ENCODE data around the gene PRMT7. TPM values are rescaled to one million over a fixed set of nuclear protein-coding genes. Genes with fewer than 3 reads are reported as not detected.

PRMT7 gene
- polyA plus RNA-seq, 1 donor from 2014 or later = 203 TPM

DNA sequence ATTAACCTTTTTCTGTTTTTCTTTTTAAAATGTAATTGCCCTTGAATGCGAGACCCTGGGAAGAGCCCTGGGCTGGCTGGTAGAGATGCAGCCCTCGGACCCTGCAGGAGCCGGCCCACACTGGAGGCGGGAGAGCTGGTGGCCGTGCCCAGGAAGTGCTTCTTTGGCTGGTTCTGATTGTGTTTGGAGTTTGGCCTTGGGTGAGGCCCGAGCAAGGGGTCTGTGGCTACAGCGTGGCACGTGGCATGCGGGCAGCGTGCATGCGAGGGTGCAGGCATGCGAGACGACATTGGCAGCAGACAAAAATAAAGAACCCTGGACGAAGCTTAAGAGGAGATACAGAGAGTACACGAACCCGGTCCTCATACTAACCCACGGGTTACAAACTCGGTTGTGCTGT, 49.7 kb downstream of the PRMT7 start:
- Histone ChIP-seq H3K9me3 (ENCODE audit: low read length) (no peaks in the 10 kb centered on the region), H2AFZ (ENCODE audit: low read depth, low read length) (no peak overlapping the region), H3F3A (ENCODE audit: insufficient read depth, low read length, poor library complexity, severe bottlenecking) (no peaks in the 10 kb centered on the region), H3K36me3 (ENCODE audit: insufficient read depth, low read length) (no peaks in the 10 kb centered on the region), H4K20me1 (ENCODE audit: insufficient read depth) (no peaks in the 10 kb centered on the region), H3K4me3 (ENCODE audit: low read length) (no peak overlapping the region), H3K9ac (ENCODE audit: low read length) (no peak overlapping the region), H3K79me2 (replicated peaks; ENCODE audit: insufficient read depth, low read length) (no peaks in the 10 kb centered on the region), H3K9me2 (ENCODE audit: insufficient read depth, low read length) (no peaks in the 10 kb centered on the region), H3K4me2 (ENCODE audit: low read length) (no peak overlapping the region), H3K27ac (ENCODE audit: low read length) (no peak overlapping the region), H3K27me3 (ENCODE audit: insufficient read depth, low read depth, low read length) (no peaks in the 10 kb centered on the region)
- TF ChIP-seq POLR2AphosphoS5 (IDR thresholded peaks at IDR 0.05) (no peak), TAF1 (IDR thresholded peaks at IDR 0.05; ENCODE audit: low read depth) (no peak), SMC3 (conservative IDR thresholded peaks at IDR 0.05; ENCODE audit: poor library complexity) (no peak), EZH2 (IDR thresholded peaks at IDR 0.05; ENCODE audit: borderline replicate concordance, insufficient read depth, low read length, poor library complexity, severe bottlenecking) (no peak)
- TF ChIP-seq, protein P1, sequence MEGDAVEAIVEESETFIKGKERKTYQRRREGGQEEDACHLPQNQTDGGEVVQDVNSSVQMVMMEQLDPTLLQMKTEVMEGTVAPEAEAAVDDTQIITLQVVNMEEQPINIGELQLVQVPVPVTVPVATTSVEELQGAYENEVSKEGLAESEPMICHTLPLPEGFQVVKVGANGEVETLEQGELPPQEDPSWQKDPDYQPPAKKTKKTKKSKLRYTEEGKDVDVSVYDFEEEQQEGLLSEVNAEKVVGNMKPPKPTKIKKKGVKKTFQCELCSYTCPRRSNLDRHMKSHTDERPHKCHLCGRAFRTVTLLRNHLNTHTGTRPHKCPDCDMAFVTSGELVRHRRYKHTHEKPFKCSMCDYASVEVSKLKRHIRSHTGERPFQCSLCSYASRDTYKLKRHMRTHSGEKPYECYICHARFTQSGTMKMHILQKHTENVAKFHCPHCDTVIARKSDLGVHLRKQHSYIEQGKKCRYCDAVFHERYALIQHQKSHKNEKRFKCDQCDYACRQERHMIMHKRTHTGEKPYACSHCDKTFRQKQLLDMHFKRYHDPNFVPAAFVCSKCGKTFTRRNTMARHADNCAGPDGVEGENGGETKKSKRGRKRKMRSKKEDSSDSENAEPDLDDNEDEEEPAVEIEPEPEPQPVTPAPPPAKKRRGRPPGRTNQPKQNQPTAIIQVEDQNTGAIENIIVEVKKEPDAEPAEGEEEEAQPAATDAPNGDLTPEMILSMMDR (IDR thresholded peaks at IDR 0.05; ENCODE audit: poor library complexity, severe bottlenecking) = no peak

DNA sequence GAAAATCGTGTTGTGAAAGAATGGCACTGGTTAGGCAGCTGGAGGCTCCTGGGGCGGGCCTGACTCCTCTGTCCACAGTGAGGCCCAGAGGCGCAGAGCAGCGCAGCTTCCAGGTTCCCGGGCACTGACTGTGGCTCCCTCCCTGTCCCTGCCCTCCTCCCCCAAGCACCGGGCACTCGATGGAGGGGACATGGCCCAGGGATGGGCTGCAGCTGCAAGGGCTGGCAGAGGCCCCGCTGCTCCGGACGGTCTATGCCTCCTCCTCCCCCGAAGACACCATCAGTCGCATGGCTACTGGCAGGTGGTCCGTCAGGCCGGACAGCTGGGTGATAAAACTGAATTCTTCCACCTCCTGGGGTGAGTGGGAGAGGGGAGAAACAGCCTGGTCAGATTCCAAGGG, 50.1 kb downstream of the PRMT7 start:
- no peaks in the 10 kb centered on the region for H4K20me1 ChIP-seq (ENCODE audit: insufficient read depth)
- H3K27ac ChIP-seq (ENCODE audit: low read length) = no peak overlapping the region

More for the DNA sequence above, 50.1 kb downstream of the PRMT7 start:
- Histone ChIP-seq H2AFZ (ENCODE audit: low read depth, low read length) (no peak overlapping the region), H3K79me2 (replicated peaks; ENCODE audit: insufficient read depth, low read length) (no peaks in the 10 kb centered on the region), H3K9me2 (ENCODE audit: insufficient read depth, low read length) (no peaks in the 10 kb centered on the region), H3K4me2 (ENCODE audit: low read length) (no peak overlapping the region), H3K4me3 (ENCODE audit: low read length) (no peak overlapping the region), H3F3A (ENCODE audit: insufficient read depth, low read length, poor library complexity, severe bottlenecking) (no peaks in the 10 kb centered on the region), H3K36me3 (ENCODE audit: insufficient read depth, low read length) (no peaks in the 10 kb centered on the region), H3K27me3 (ENCODE audit: insufficient read depth, low read depth, low read length) (no peaks in the 10 kb centered on the region), H3K9me3 (ENCODE audit: low read length) (no peaks in the 10 kb centered on the region), H3K9ac (ENCODE audit: low read length) (no peak overlapping the region)
- TF ChIP-seq POLR2AphosphoS5 (IDR thresholded peaks at IDR 0.05) (no peak), EP300 (conservative IDR thresholded peaks at IDR 0.05; ENCODE audit: poor library complexity, severe bottlenecking) (no peak), SMC3 (conservative IDR thresholded peaks at IDR 0.05; ENCODE audit: poor library complexity) (no peak), EZH2 (IDR thresholded peaks at IDR 0.05; ENCODE audit: borderline replicate concordance, insufficient read depth, low read length, poor library complexity, severe bottlenecking) (no peak), RAD21 (conservative IDR thresholded peaks at IDR 0.05) (no peak), MXI1 (conservative IDR thresholded peaks at IDR 0.05; ENCODE audit: poor library complexity, severe bottlenecking) (no peak)
- TF ChIP-seq, protein P2, sequence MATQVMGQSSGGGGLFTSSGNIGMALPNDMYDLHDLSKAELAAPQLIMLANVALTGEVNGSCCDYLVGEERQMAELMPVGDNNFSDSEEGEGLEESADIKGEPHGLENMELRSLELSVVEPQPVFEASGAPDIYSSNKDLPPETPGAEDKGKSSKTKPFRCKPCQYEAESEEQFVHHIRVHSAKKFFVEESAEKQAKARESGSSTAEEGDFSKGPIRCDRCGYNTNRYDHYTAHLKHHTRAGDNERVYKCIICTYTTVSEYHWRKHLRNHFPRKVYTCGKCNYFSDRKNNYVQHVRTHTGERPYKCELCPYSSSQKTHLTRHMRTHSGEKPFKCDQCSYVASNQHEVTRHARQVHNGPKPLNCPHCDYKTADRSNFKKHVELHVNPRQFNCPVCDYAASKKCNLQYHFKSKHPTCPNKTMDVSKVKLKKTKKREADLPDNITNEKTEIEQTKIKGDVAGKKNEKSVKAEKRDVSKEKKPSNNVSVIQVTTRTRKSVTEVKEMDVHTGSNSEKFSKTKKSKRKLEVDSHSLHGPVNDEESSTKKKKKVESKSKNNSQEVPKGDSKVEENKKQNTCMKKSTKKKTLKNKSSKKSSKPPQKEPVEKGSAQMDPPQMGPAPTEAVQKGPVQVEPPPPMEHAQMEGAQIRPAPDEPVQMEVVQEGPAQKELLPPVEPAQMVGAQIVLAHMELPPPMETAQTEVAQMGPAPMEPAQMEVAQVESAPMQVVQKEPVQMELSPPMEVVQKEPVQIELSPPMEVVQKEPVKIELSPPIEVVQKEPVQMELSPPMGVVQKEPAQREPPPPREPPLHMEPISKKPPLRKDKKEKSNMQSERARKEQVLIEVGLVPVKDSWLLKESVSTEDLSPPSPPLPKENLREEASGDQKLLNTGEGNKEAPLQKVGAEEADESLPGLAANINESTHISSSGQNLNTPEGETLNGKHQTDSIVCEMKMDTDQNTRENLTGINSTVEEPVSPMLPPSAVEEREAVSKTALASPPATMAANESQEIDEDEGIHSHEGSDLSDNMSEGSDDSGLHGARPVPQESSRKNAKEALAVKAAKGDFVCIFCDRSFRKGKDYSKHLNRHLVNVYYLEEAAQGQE (IDR thresholded peaks at IDR 0.05; ENCODE audit: borderline replicate concordance) = no peak
